GM23338 (cell line): ENCODE results near the gene SRSF4. TPM values are rescaled to one million over a fixed set of nuclear protein-coding genes. Genes with fewer than 3 reads are reported as not detected.

Experiments used
- ATAC-seq: fragments of 200-7000 bp; cut with Tn5 transposase; 3 replicates; pipeline ENCODE4 v1.9.1; 2020
- DNase-seq: peaks from one replicate; pipeline ENCODE4 v3.0.0-alpha.2; 2015; ENCODE audit warnings: low spot score
- H2AFZ ChIP-seq: fragments of 200-600 bp; sonication (generic); 2 replicates; pipeline ENCODE4 v1.8.0; 2016; ENCODE audit warnings: antibody characterized with exemption, mild to moderate bottlenecking, moderate library complexity
- H3F3A ChIP-seq: fragments of 200-600 bp; sonication (generic); replicated peaks from 2 replicates; pipeline ENCODE4 v1.8.0; 2017; ENCODE audit warnings: antibody characterized with exemption, mixed run types, low read depth
- H3K27ac ChIP-seq: fragments of 200-600 bp; sonication (generic); 2 replicates; pipeline ENCODE4 v1.6.1; 2016; ENCODE audit warnings: low read depth
- H3K27me3 ChIP-seq: fragments of 200-600 bp; sonication (generic); 2 replicates; pipeline ENCODE4 v1.8.0; 2016; ENCODE audit warnings: mild to moderate bottlenecking, mixed run types, moderate library complexity; ENCODE audit not compliant: insufficient read depth
- H3K36me3 ChIP-seq: fragments of 200-600 bp; sonication (generic); 2 replicates; pipeline ENCODE4 v1.8.0; 2016; ENCODE audit warnings: mild to moderate bottlenecking; ENCODE audit not compliant: insufficient read depth
- H3K4me1 ChIP-seq: fragments of 200-600 bp; sonication (generic); 2 replicates; pipeline ENCODE4 v1.8.0; 2016; ENCODE audit warnings: mild to moderate bottlenecking, moderate library complexity; ENCODE audit not compliant: insufficient read depth
- H3K4me2 ChIP-seq: fragments of 200-600 bp; sonication (generic); 2 replicates; pipeline ENCODE4 v1.7.1; 2017; ENCODE audit warnings: mixed run types
- H3K4me3 ChIP-seq: fragments of 200-600 bp; sonication (generic); 2 replicates; pipeline ENCODE4 v1.6.1; 2016; ENCODE audit warnings: mixed run types
- H3K79me2 ChIP-seq: fragments of 200-600 bp; sonication (generic); replicated peaks from 2 replicates; pipeline ENCODE4 v1.8.0; 2017; ENCODE audit warnings: mild to moderate bottlenecking; ENCODE audit not compliant: insufficient read depth
- H3K9me2 ChIP-seq: fragments of 200-600 bp; sonication (generic); 2 replicates; pipeline ENCODE4 v1.8.0; 2017; ENCODE audit not compliant: insufficient read depth
- H4K20me1 ChIP-seq: fragments of 200-600 bp; sonication (generic); replicated peaks from 2 replicates; pipeline ENCODE4 v1.8.0; 2017; ENCODE audit warnings: mild to moderate bottlenecking; ENCODE audit not compliant: insufficient read depth
- H3K27ac Mint-ChIP-seq: 2 replicates; pipeline ENCODE4 v1.8.0; 2020; ENCODE audit warnings: inconsistent platforms, mild to moderate bottlenecking, moderate library complexity, mixed read lengths
- H3K27me3 Mint-ChIP-seq: 3 replicates; pipeline ENCODE4 v1.8.0; 2022; ENCODE audit warnings: low read depth, mild to moderate bottlenecking, moderate library complexity, mixed read lengths, inconsistent platforms; ENCODE audit not compliant: insufficient read depth, poor library complexity
- H3K36me3 Mint-ChIP-seq: 3 replicates; pipeline ENCODE4 v1.8.0; 2021; ENCODE audit warnings: low read depth, mild to moderate bottlenecking, inconsistent platforms, moderate library complexity, mixed read lengths
- H3K4me1 Mint-ChIP-seq: 3 replicates; pipeline ENCODE4 v1.8.0; 2020; ENCODE audit warnings: mild to moderate bottlenecking, inconsistent platforms, mixed read lengths
- H3K4me3 Mint-ChIP-seq: 3 replicates; pipeline ENCODE4 v1.8.0; 2021; ENCODE audit warnings: moderate library complexity, mild to moderate bottlenecking, inconsistent platforms, mixed read lengths
- H3K9me3 Mint-ChIP-seq: 3 replicates; pipeline ENCODE4 v1.8.0; 2020; ENCODE audit warnings: moderate library complexity, mild to moderate bottlenecking, inconsistent platforms, mixed read lengths
- CREB1 ChIP-seq: fragments of 250-450 bp; sonication (Bioruptor Pico); IDR thresholded peaks from 2 replicates; pipeline ENCODE4 v1.5.0; 2020; ENCODE audit warnings: low read depth, mild to moderate bottlenecking, moderate library complexity
- CTCF ChIP-seq, 2 experiments: fragments of 200-600 bp in 1 of 2; sonication (generic) in 1 of 2; conservative IDR thresholded peaks; 2 replicates each; pipeline versions ENCODE4 v1.5.1 to v1.6.1; 2016 to 2017; ENCODE audit warnings: antibody characterized with exemption in 2 of 2, low read depth in 2 of 2, mild to moderate bottlenecking in 2 of 2, moderate library complexity in 1 of 2
- ETS1 ChIP-seq: IDR thresholded peaks from 2 replicates; pipeline ENCODE4 v1.6.1; 2016; ENCODE audit warnings: antibody characterized with exemption
- EZH2 ChIP-seq: fragments of 200-600 bp; sonication (generic); IDR thresholded peaks from one replicate; pipeline ENCODE4 v1.8.0; 2017; ENCODE audit warnings: antibody characterized with exemption, mild to moderate bottlenecking, low read depth; ENCODE audit not compliant: unreplicated experiment
- EZH2phosphoT487 ChIP-seq: fragments of 200-600 bp; sonication (generic); IDR thresholded peaks from one replicate; pipeline ENCODE4 v1.8.1; 2018; ENCODE audit warnings: antibody characterized with exemption; ENCODE audit not compliant: unreplicated experiment
- JUNB ChIP-seq: IDR thresholded peaks from one replicate; pipeline ENCODE4 v1.6.1; 2016; ENCODE audit warnings: antibody characterized with exemption; ENCODE audit not compliant: unreplicated experiment
- NANOG ChIP-seq: IDR thresholded peaks from 2 replicates; pipeline ENCODE4 v1.6.1; 2016; ENCODE audit warnings: antibody characterized with exemption, borderline replicate concordance
- POLR2AphosphoS5 ChIP-seq: IDR thresholded peaks from 2 replicates; pipeline ENCODE4 v1.6.1; 2016; ENCODE audit warnings: antibody characterized with exemption, low read depth
- REST ChIP-seq: IDR thresholded peaks from one replicate; pipeline ENCODE4 v1.6.1; 2018; ENCODE audit warnings: antibody characterized with exemption; ENCODE audit not compliant: unreplicated experiment
- STAT1 ChIP-seq: IDR thresholded peaks from one replicate; pipeline ENCODE4 v1.6.1; 2016; ENCODE audit warnings: antibody characterized with exemption; ENCODE audit not compliant: unreplicated experiment
- ZNF114 ChIP-seq: fragments of 250-450 bp; sonication (Bioruptor Pico); IDR thresholded peaks from 2 replicates; pipeline ENCODE4 v1.5.0; 2020; ENCODE audit warnings: mild to moderate bottlenecking, moderate library complexity
- ZNF331 ChIP-seq: fragments of 250-450 bp; sonication (Bioruptor Pico); IDR thresholded peaks from 2 replicates; pipeline ENCODE4 v1.5.0; 2020; ENCODE audit warnings: low read depth, mild to moderate bottlenecking, moderate library complexity
- ZNF462 ChIP-seq: fragments of 250-450 bp; sonication (Bioruptor Pico); IDR thresholded peaks from 2 replicates; pipeline ENCODE4 v1.5.0; 2020; ENCODE audit warnings: mild to moderate bottlenecking, moderate library complexity
- polyA plus RNA-seq: library from polyadenylated mRNA; unstranded; fragments of >200 nt; fragmentation: Nextera tagmentation; extraction: Ambion mirVana; gene quantifications from 2 replicates; pipeline ENCODE4 v1.2.1, GENCODE V29; 2016
- total RNA-seq: library from RNA; depleted of rRNA; stranded (reverse); fragments of >200 nt; shearing (Covaris generic); gene quantifications from 2 replicates; pipeline ENCODE4 v1.2.3, GENCODE V29; 2014

SRSF4 gene
- total and polyA plus RNA-seq, 2 experiments from 2014 or later = 58.4 to 98.3 TPM

- Histone ChIP-seq H4K20me1 (peaks cover 3% of the 10 kb centered on the region; the same call in 1 of the 2 replicates), H3K4me3 (no peak overlapping the region), H2AFZ (no peak overlapping the region), H3K9me2 (no peaks in the 10 kb centered on the region), H3K4me2 (no peak overlapping the region), H3K27me3 (no peaks in the 10 kb centered on the region), H3K4me1 (peaks cover 13% of the 10 kb centered on the region), H3F3A (no peaks in the 10 kb centered on the region; the same call in 1 of the 2 replicates), H3K79me2 (peaks cover 4% of the 10 kb centered on the region; the same call in 1 of the 2 replicates), H3K27ac (no peak overlapping the region), H3K36me3 (peaks cover 22% of the 10 kb centered on the region)
- H3K27me3 Mint-ChIP-seq = peaks cover 4% of the 10 kb centered on the region
- H3K27ac Mint-ChIP-seq = no peak overlapping the region
- TF ChIP-seq CREB1 (CRISPR knock-in tag) (no peak), CTCF (conservative IDR thresholded peaks at IDR 0.05; ENCODE audit: low read depth in 2 of 2) (no peak), ZNF331 (CRISPR knock-in tag) (no peak), ZNF114 (CRISPR knock-in tag) (no peak), REST (no peak), POLR2AphosphoS5 (no peak), EZH2phosphoT487 (no peak), ZNF462 (CRISPR knock-in tag) (no peak), STAT1 (no peak), EZH2 (no peak), NANOG (no peak), JUNB (no peak), ETS1 (no peak)
- no peak for ATAC-seq
- peaks cover 32% of the 10 kb centered on the region for H3K36me3 Mint-ChIP-seq
- H3K9me3 Mint-ChIP-seq = no peaks in the 10 kb centered on the region; the same call in 2 of the 3 replicates
- peaks cover 10% of the 10 kb centered on the region for H3K4me1 Mint-ChIP-seq
- no peak overlapping the region for H3K4me3 Mint-ChIP-seq
- DNase-seq = no peak
Measured at GRCh38 chr1:29217633-29218032, 35.9 kb upstream of the SRSF4 start.
